Liver (tissue), 9 donors: ENCODE data around the gene CLTC. TPM values are rescaled to one million over a fixed set of nuclear protein-coding genes. Genes with fewer than 3 reads are reported as not detected.

Source experiments
- DNase-seq: peaks from one replicate; pipeline ENCODE4 v3.0.0-alpha.2; 2017; ENCODE audit warnings: low spot score
- H3K27ac ChIP-seq, 2 donors: one replicate each; pipeline ENCODE4 v1.7.0; 2013; ENCODE audit warnings: inconsistent platforms in 2 of 2, low read length in 2 of 2, control low read depth in 1 of 2, low read depth in 1 of 2, mild to moderate bottlenecking in 1 of 2
- H3K27me3 ChIP-seq, 4 donors: one replicate each; pipeline versions ENCODE4 v1.6.1 to v1.7.0; 2013; ENCODE audit warnings: low read length in 3 of 4, inconsistent platforms in 1 of 4, mild to moderate bottlenecking in 1 of 4, moderate library complexity in 1 of 4; ENCODE audit not compliant: control insufficient read depth in 4 of 4, insufficient read depth in 4 of 4
- H3K36me3 ChIP-seq, 4 donors: one replicate each; pipeline versions ENCODE4 v1.6.1 to v1.7.0; 2013; ENCODE audit warnings: low read length in 3 of 4, mild to moderate bottlenecking in 3 of 4, low read depth in 1 of 4, moderate library complexity in 1 of 4; ENCODE audit not compliant: control insufficient read depth in 4 of 4, insufficient read depth in 3 of 4
- H3K4me1 ChIP-seq, 4 donors: one replicate each; pipeline versions ENCODE4 v1.6.1 to v1.7.0; 2013; ENCODE audit warnings: low read length in 3 of 4, mild to moderate bottlenecking in 3 of 4, moderate library complexity in 1 of 4; ENCODE audit not compliant: control insufficient read depth in 4 of 4, insufficient read depth in 4 of 4
- H3K4me3 ChIP-seq, 3 donors: one replicate each; pipeline versions ENCODE4 v1.6.1 to v1.7.0; 2013; ENCODE audit warnings: low read length in 3 of 3, control low read depth in 1 of 3, low read depth in 1 of 3, mild to moderate bottlenecking in 1 of 3
- H3K9ac ChIP-seq, 2 donors: one replicate each; pipeline ENCODE4 v1.7.0; 2013; ENCODE audit warnings: low read length in 2 of 2, mild to moderate bottlenecking in 2 of 2, moderate library complexity in 2 of 2, control low read depth in 1 of 2, low read depth in 1 of 2
- H3K9me3 ChIP-seq, 4 donors: one replicate each; pipeline versions ENCODE4 v1.6.1 to v1.7.0; 2013; ENCODE audit warnings: low read length in 3 of 4; ENCODE audit not compliant: control insufficient read depth in 4 of 4
- CTCF ChIP-seq: fragments of 150-350 bp; IDR thresholded peaks from 2 replicates; pipeline ENCODE4 v1.5.1; 2017; ENCODE audit warnings: improper control_type of control experiment, low read depth, low read length; ENCODE audit not compliant: missing input control
- FOXA1 ChIP-seq: IDR thresholded peaks from 2 replicates; pipeline ENCODE4 v1.6.1; 2016; ENCODE audit warnings: antibody characterized with exemption
- FOXA2 ChIP-seq: IDR thresholded peaks from 2 replicates; pipeline ENCODE4 v1.6.1; 2016; ENCODE audit warnings: antibody characterized with exemption
- GABPA ChIP-seq, 2 donors: IDR thresholded peaks in 1 of 2; conservative IDR thresholded peaks in 1 of 2; 2 replicates each; pipeline ENCODE4 v1.6.1; 2016; ENCODE audit warnings: antibody characterized with exemption in 2 of 2, mild to moderate bottlenecking in 1 of 2, moderate library complexity in 1 of 2
- HNF4A ChIP-seq, 2 donors: conservative IDR thresholded peaks; 2 replicates each; pipeline ENCODE4 v1.6.1; 2016; ENCODE audit warnings: antibody characterized with exemption in 2 of 2, mild to moderate bottlenecking in 2 of 2
- HNF4G ChIP-seq: IDR thresholded peaks from 2 replicates; pipeline ENCODE4 v1.6.1; 2016; ENCODE audit warnings: antibody characterized with exemption
- JUND ChIP-seq, 2 donors: IDR thresholded peaks; 2 replicates each; pipeline ENCODE4 v1.6.1; 2016; ENCODE audit warnings: antibody characterized with exemption in 2 of 2
- MAX ChIP-seq: IDR thresholded peaks from 2 replicates; pipeline ENCODE4 v1.6.1; 2016; ENCODE audit warnings: antibody characterized with exemption
- NR2F2 ChIP-seq: IDR thresholded peaks from 2 replicates; pipeline ENCODE4 v1.6.1; 2016; ENCODE audit warnings: antibody characterized with exemption
- RAD21 ChIP-seq, 2 donors: IDR thresholded peaks; 2 replicates each; pipeline ENCODE4 v1.6.1; 2016; ENCODE audit warnings: antibody characterized with exemption in 2 of 2, mild to moderate bottlenecking in 2 of 2
- REST ChIP-seq: IDR thresholded peaks from 2 replicates; pipeline ENCODE4 v1.6.1; 2016; ENCODE audit warnings: antibody characterized with exemption, mild to moderate bottlenecking
- RXRA ChIP-seq, 2 donors: IDR thresholded peaks; 2 replicates each; pipeline ENCODE4 v1.6.1; 2017 to 2018; ENCODE audit warnings: antibody characterized with exemption in 2 of 2, mild to moderate bottlenecking in 1 of 2
- SP1 ChIP-seq: IDR thresholded peaks from 2 replicates; pipeline ENCODE4 v1.6.1; 2018; ENCODE audit warnings: antibody characterized with exemption, mild to moderate bottlenecking
- TAF1 ChIP-seq: conservative IDR thresholded peaks from 2 replicates; pipeline ENCODE4 v1.6.1; 2016; ENCODE audit warnings: antibody characterized with exemption, mild to moderate bottlenecking
- ZBTB33 ChIP-seq: IDR thresholded peaks from 2 replicates; pipeline ENCODE4 v1.6.1; 2016; ENCODE audit warnings: antibody characterized with exemption
- WGBS: extraction: QIAGEN DNeasy Blood & Tissue Kit; methylation state at CpG from one replicate; pipeline ENCODE4 v1.1.7; 2013; 5-methylcytosine and 5-hydroxymethylcytosine counted together
- polyA plus RNA-seq, 2 donors: library from polyadenylated mRNA; stranded (reverse) in 1 of 2; unstranded in 1 of 2; fragments of 200-250 nt in 1 of 2; fragments of >200 nt in 1 of 2; fragmentation: Nextera tagmentation in 1 of 2; extraction: Ambion mirVana in 1 of 2; gene quantifications; one replicate each; pipeline versions ENCODE4 v1.2.1 to v1.2.3, GENCODE V29; 2013 to 2015
- total RNA-seq, 2 donors: library from RNA; depleted of rRNA; stranded (reverse); fragments of >200 nt; gene quantifications; one replicate each; pipeline ENCODE4 v1.2.3, GENCODE V29; 2014
- donor health status: healthy.
- donor health status: healthy.
- donor health status: healthy.
- donor health status: healthy.
- donor health status: healthy.

Gene CLTC
- total and polyA plus RNA-seq, 4 donors = 59.9 to 282 (median 172) TPM

- H3K4me3 ChIP-seq = no peak overlapping the region
- no peaks in the 10 kb centered on the region for H3K27me3 ChIP-seq
- DNase-seq = no peak
- no peak overlapping the region for H3K27ac ChIP-seq
- no peak for TF ChIP-seq GABPA (IDR thresholded peaks at IDR 0.05 in 1 of 2, conservative IDR thresholded peaks at IDR 0.05 in 1 of 2)
- no peak for TF ChIP-seq HNF4G
- TF ChIP-seq CTCF = no peak
- TF ChIP-seq FOXA1 = no peak
- H3K9ac ChIP-seq = no peak overlapping the region
- H3K36me3 ChIP-seq = peaks cover 5 to 77% (median 74%) of the 10 kb centered on the region in 4 donors
- no peaks in the 10 kb centered on the region for H3K9me3 ChIP-seq
- H3K4me1 ChIP-seq = no peaks in the 10 kb centered on the region
- WGBS = 80% methylated on average over 5 of the region's 5 CpGs
These were observed 46.5 kb downstream of the CLTC start for GRCh38 chr17:59666235-59666634.

GRCh38 chr17:59668816-59669215, 49.1 kb downstream of the CLTC start:
- WGBS = 81% methylated on average over 3 of the region's 3 CpGs
- H3K9me3 ChIP-seq = no peaks in the 10 kb centered on the region
- no peaks in the 10 kb centered on the region for H3K27me3 ChIP-seq
- H3K9ac ChIP-seq = no peak overlapping the region
- TF ChIP-seq MAX (no peak), FOXA2 (no peak), JUND (IDR thresholded peaks at IDR 0.05) (no peak), RXRA (IDR thresholded peaks at IDR 0.05) (no peak), RAD21 (IDR thresholded peaks at IDR 0.05) (no peak), CTCF (no peak), SP1 (no peak), HNF4A (conservative IDR thresholded peaks at IDR 0.05) (no peak), HNF4G (no peak), ZBTB33 (no peak), REST (no peak), TAF1 (no peak), NR2F2 (no peak)
- no peak overlapping the region for H3K27ac ChIP-seq
- H3K4me1 ChIP-seq = no peaks in the 10 kb centered on the region
- H3K4me3 ChIP-seq = no peak overlapping the region
- peaks cover 5 to 70% (median 62%) of the 10 kb centered on the region in 4 donors for H3K36me3 ChIP-seq
- no peak for DNase-seq
